Ascending aorta (tissue), 2 donors: Measurements from ENCODE around the gene DHX34. TPM values are rescaled to one million over a fixed set of nuclear protein-coding genes. Genes with fewer than 3 reads are reported as not detected.

Experiments used
- DNase-seq, 2 donors: peaks; one replicate each; pipeline ENCODE4 v3.0.0-alpha.2; 2019; ENCODE audit warnings: low spot score in 2 of 2
- H3K27ac ChIP-seq, 2 donors: fragments of 200-600 bp; sonication (generic); one replicate each; pipeline ENCODE4 v1.5.1; 2016 to 2017; ENCODE audit warnings: mild to moderate bottlenecking in 1 of 2
- H3K27me3 ChIP-seq: fragments of 200-600 bp; sonication (generic); one replicate; pipeline ENCODE4 v1.5.1; 2017
- H3K36me3 ChIP-seq, 2 donors: fragments of 200-600 bp; sonication (generic); one replicate each; pipeline ENCODE4 v1.5.1; 2016
- H3K4me1 ChIP-seq, 2 donors: fragments of 200-600 bp; sonication (generic); one replicate each; pipeline ENCODE4 v1.5.1; 2016 to 2017; ENCODE audit warnings: mild to moderate bottlenecking in 1 of 2
- H3K4me3 ChIP-seq, 2 donors: fragments of 200-600 bp; sonication (generic); one replicate each; pipeline ENCODE4 v1.5.1; 2016 to 2017; ENCODE audit warnings: mild to moderate bottlenecking in 1 of 2
- H3K9me3 ChIP-seq, 2 donors: fragments of 200-600 bp; sonication (generic); one replicate each; pipeline ENCODE4 v1.5.1; 2016
- intact Hi-C: fragments of 100-400 bp; cut with DNase I; formaldehyde crosslinking; loops from one replicate; pipeline ENCODE4 v1.15.1; 2023
- total RNA-seq: library from RNA; depleted of rRNA; stranded (reverse); fragments of >200 nt; gene quantifications from one replicate; pipeline ENCODE4 v1.1.0, GENCODE V29; 2016
- TF ChIP-seq, protein P1 (sequence below), 3 experiments: fragments of 200-600 bp in 2 of 3; fragments of 450-650 bp in 1 of 3; sonication (generic) in 2 of 3; IDR thresholded peaks; one replicate each; pipeline ENCODE4 v1.5.1; 2016 to 2019; ENCODE audit warnings: antibody characterized with exemption in 3 of 3, mild to moderate bottlenecking in 1 of 3, moderate library complexity in 1 of 3

Gene DHX34
- total RNA-seq, 1 donor from 2014 or later = 8.0 TPM

DNA sequence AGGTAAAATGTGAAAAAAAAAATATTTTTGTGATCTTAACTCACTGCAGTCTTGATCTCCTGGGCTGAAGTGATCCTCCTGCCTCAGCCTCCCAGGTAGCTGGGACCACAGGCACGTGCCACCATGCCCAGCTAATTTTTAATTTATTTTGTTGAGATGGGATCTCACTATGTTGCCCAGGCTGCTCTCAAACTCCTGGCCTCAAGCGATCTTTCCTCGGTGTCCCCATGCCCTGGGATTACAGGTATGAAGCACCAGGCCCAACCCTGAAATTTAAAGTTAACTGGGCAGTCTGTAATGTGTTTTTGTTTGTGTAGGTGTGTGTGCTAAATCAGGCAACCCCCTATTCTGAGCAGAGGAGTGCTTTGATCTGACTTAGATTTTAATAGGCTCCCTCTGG, 42.8 kb upstream of the DHX34 start:
- TF ChIP-seq, protein P1, sequence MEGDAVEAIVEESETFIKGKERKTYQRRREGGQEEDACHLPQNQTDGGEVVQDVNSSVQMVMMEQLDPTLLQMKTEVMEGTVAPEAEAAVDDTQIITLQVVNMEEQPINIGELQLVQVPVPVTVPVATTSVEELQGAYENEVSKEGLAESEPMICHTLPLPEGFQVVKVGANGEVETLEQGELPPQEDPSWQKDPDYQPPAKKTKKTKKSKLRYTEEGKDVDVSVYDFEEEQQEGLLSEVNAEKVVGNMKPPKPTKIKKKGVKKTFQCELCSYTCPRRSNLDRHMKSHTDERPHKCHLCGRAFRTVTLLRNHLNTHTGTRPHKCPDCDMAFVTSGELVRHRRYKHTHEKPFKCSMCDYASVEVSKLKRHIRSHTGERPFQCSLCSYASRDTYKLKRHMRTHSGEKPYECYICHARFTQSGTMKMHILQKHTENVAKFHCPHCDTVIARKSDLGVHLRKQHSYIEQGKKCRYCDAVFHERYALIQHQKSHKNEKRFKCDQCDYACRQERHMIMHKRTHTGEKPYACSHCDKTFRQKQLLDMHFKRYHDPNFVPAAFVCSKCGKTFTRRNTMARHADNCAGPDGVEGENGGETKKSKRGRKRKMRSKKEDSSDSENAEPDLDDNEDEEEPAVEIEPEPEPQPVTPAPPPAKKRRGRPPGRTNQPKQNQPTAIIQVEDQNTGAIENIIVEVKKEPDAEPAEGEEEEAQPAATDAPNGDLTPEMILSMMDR (IDR thresholded peaks at IDR 0.05) = no peak
- intact Hi-C loops = no loop called here
- Histone ChIP-seq H3K36me3 (no peaks in the 10 kb centered on the region), H3K4me3 (no peak overlapping the region), H3K4me1 (peaks cover 3 to 19% of the 10 kb centered on the region in 2 donors), H3K27me3 (no peaks in the 10 kb centered on the region), H3K9me3 (no peaks in the 10 kb centered on the region), H3K27ac (no peak overlapping the region)
- DNase-seq = no peak

DNA sequence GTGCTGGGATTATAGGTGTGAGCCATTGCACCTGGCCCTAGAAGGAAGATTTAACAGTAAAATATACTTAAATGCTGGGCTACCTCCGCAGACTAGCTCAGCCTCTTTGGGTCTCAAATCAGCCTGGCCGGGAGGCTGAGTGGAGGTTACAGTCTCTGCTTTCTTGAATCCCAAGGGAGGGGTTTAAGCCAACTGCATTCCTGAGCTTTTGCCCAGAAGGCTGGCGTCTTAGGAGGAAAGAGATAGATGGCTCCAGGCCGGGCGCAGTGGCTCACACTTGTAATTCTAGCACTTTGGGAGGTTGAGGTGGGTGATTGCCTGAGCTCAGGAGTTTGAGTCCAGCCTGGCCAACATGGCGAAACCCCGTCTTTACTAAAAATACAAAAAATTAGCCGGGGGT, 40.1 kb upstream of the DHX34 start:
- no peaks in the 10 kb centered on the region for H3K9me3 ChIP-seq
- no peak overlapping the region for H3K4me3 ChIP-seq
- peak in 1 of 2 donors; percentile 74 for DNase-seq
- H3K36me3 ChIP-seq = no peaks in the 10 kb centered on the region
- TF ChIP-seq, protein P1 (IDR thresholded peaks at IDR 0.05) = no peak
- peak overlapping the region; percentile 1 to 49 for H3K27ac ChIP-seq
- peaks cover 3 to 19% of the 10 kb centered on the region in 2 donors for H3K4me1 ChIP-seq
- H3K27me3 ChIP-seq = no peaks in the 10 kb centered on the region
- intact Hi-C loops = no loop called here

DNA sequence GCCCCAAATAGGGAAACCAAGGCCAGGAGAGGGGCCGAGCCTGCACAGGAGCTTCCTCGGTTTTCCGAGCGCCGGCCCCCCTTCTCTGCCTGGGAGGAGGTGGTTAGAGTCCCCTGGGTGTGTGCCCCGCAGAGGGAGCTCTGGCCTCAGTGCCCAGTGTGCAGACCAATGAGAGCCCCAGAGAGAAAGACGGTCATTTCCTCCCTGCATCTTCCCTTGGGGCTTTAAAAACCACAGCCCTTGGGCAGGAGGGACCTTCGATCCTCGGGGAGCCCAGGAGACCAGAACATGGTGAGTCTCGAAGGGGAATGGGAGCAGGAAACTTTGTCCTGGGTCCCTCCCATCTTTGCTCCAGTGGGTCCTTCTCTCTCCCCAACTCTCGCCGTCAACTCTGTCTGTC, 39.5 kb upstream of the DHX34 start, which contains the start of gene C5AR1:
TSS of gene C5AR1 (plus strand) at position 254 of the 400 bp plus-strand sequence. CDS start at position 289, 35 bp downstream.
- Histone ChIP-seq H3K4me1 (peaks cover 3 to 19% of the 10 kb centered on the region in 2 donors), H3K27ac (peak within 1 kb of the TSS; percentile 13 to 49), H3K9me3 (no peaks in the 10 kb centered on the region), H3K36me3 (no peaks in the 10 kb centered on the region), H3K4me3 (peak within 1 kb of the TSS in 1 of 2 donors; percentile 38), H3K27me3 (no peaks in the 10 kb centered on the region)
- TF ChIP-seq, protein P1 (IDR thresholded peaks at IDR 0.05) = no peak
- DNase-seq = peak in 1 of 2 donors; percentile 72
- intact Hi-C loops = no loop called here

DNA sequence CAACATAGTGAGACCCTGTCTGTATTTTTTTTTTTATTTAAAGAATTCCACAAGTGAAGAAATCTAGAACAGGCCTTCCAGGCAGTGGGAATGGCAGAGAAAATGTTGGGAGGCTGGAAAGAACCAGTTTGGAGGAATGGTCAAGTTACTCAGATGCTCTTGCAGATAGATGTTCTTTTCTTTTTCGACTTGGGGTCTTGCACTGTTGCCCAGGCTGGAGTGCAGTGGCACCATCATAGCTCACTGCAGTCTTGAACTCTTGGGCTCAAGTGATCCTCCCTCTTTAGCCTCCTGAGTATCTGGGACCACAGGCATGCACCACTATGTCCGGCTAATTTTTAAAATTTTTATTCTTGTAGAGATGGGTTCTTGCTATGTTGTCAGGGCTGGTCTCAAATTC, 38.8 kb upstream of the DHX34 start:
- no peak for DNase-seq
- Histone ChIP-seq H3K27ac (peak overlapping the region in 1 of 2 donors; percentile 13), H3K4me3 (peak overlapping the region in 1 of 2 donors; percentile 38), H3K27me3 (no peaks in the 10 kb centered on the region), H3K9me3 (no peaks in the 10 kb centered on the region), H3K36me3 (no peaks in the 10 kb centered on the region), H3K4me1 (peaks cover 3 to 19% of the 10 kb centered on the region in 2 donors)
- intact Hi-C loops = no loop called here
- TF ChIP-seq, protein P1 (IDR thresholded peaks at IDR 0.05) = no peak

DNA sequence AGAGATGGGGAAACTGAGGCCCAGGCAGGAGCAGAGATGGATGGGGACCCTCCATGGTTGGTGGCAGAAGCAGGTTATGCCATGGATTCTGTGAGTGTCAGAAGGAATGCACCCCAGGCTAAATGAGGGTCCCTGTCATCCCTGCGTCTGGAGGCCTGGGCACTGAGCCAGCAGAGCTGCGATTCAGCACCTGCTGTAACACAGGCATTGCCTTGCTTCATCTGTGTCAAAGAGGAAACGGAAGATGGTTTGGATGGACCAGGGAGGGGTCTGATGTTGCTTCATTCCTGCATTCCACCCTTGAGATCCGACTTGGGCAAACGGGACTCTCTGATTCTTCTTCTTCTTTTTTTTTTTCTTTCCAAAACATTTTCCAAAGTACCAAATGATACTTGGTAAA, 38.3 kb upstream of the DHX34 start:
- TF ChIP-seq, protein P1 (IDR thresholded peaks at IDR 0.05) = no peak
- H3K4me1 ChIP-seq = peaks cover 3 to 18% of the 10 kb centered on the region in 2 donors
- no peaks in the 10 kb centered on the region for H3K27me3 ChIP-seq
- no peak for DNase-seq
- H3K36me3 ChIP-seq = no peaks in the 10 kb centered on the region
- H3K9me3 ChIP-seq = no peaks in the 10 kb centered on the region
- peak overlapping the region in 1 of 2 donors; percentile 38 for H3K4me3 ChIP-seq
- H3K27ac ChIP-seq = no peak overlapping the region
- intact Hi-C loops = no loop called here
